Activated CD8-positive, alpha-beta T cell treated with anti-CD3 and anti-CD28 coated beads for 36 hours (primary cell): Measurements from ENCODE around the gene HOXD10. TPM values are rescaled to one million over a fixed set of nuclear protein-coding genes. Genes with fewer than 3 reads are reported as not detected.

Experiments used
- ATAC-seq: fragments of 200-7000 bp; cut with Tn5 transposase; one replicate; pipeline ENCODE4 v1.10.0; 2021; ENCODE audit warnings: mild to moderate bottlenecking, moderate library complexity
- CTCF ChIA-PET: fragments of 350-600 bp; sonication (Branson Sonifier 250); formaldehyde crosslinking; loops from one replicate; lab custom pipeline; 2021; ENCODE audit warnings: antibody characterized with exemption; lab: Charles Lee
- POLR2A ChIA-PET: fragments of 350-600 bp; sonication (Branson Sonifier 250); formaldehyde crosslinking; loops from one replicate; lab custom pipeline; 2021; ENCODE audit warnings: antibody characterized with exemption; lab: Charles Lee
- DNase-seq: peaks from one replicate; pipeline ENCODE4 v3.0.0-alpha.2; 2020
- H3K27ac Mint-ChIP-seq: one replicate; pipeline ENCODE4 v1.8.0; 2021; ENCODE audit warnings: mild to moderate bottlenecking, mixed read lengths
- H3K27me3 Mint-ChIP-seq: one replicate; pipeline ENCODE4 v1.8.0; 2021; ENCODE audit warnings: mixed read lengths
- H3K36me3 Mint-ChIP-seq: one replicate; pipeline ENCODE4 v1.8.0; 2021; ENCODE audit warnings: low read depth, mixed read lengths
- H3K4me1 Mint-ChIP-seq: one replicate; pipeline ENCODE4 v1.8.0; 2021; ENCODE audit warnings: low read depth, mixed read lengths
- H3K4me3 Mint-ChIP-seq: one replicate; pipeline ENCODE4 v1.8.0; 2021; ENCODE audit warnings: mild to moderate bottlenecking, moderate library complexity, mixed read lengths
- H3K9me3 Mint-ChIP-seq: one replicate; pipeline ENCODE4 v1.8.0; 2021; ENCODE audit warnings: mixed read lengths
- intact Hi-C: fragments of 100-400 bp; cut with micrococcal nuclease; formaldehyde crosslinking; loops from one replicate; pipeline ENCODE4 v1.10.0; 2022
- total RNA-seq, 2 experiments: library from RNA; stranded (reverse); gene quantifications; one replicate each; pipeline ENCODE4 v1.2.3, GENCODE V29; 2021
- TF ChIP-seq, protein P1 (sequence below): fragments of 200-600 bp; IDR thresholded peaks from one replicate; pipeline ENCODE4 v1.8.0; 2022; ENCODE audit warnings: antibody characterized with exemption, mild to moderate bottlenecking

HOXD10 gene
- total RNA-seq, 2 experiments from 2014 or later, result not detected

DNA sequence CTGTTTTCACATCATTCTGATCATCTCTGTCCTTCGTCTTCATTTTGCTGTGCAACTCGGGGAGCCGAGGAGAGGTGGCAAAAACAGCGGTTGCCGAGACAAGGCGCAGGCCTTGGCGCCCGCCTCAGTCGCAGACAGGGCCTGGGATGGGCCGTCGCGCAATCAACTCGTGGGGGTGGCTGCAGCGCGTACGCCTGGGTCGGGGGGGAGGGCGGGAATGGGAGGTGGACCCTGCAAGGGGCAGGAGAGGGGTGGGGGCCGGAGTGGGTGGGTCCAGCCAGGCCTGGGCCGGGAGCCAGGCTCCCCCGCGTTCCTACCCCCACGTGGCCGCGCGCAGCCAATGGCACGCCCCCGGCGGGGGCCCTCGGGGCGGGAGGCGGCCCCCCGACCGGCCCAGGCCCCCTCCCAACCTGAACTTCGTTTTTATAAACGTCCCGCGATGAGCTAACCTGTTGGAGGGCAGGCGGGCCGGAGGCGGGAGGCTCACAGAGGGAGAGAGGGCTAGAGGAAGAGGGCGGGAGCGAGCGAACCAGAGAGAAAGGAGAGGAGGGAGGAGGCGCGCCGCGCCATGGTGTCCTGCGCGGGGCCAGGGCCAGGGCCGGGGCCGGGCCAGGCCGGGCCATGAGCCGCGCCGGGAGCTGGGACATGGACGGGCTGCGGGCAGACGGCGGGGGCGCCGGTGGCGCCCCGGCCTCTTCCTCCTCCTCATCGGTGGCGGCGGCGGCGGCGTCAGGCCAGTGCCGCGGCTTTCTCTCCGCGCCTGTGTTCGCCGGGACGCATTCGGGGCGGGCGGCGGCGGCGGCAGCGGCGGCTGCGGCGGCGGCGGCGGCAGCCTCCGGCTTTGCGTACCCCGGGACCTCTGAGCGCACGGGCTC, 24.1 kb upstream of the HOXD10 start, which contains the start of gene HOXD13:
Gene HOXD13, plus strand, starts transcription at position 452 of the 875 bp plus-strand sequence. Its CDS starts 170 bp downstream, at position 622.
- peaks cover 17% of the 10 kb centered on the region for H3K4me1 Mint-ChIP-seq
- CTCF ChIA-PET, result no interaction called here
- H3K4me3 Mint-ChIP-seq, result peak within 1 kb of the TSS; percentile 42
- H3K27ac Mint-ChIP-seq, result no peak within 1 kb of the TSS
- DNase-seq, result no peak
- no peaks in the 10 kb centered on the region for H3K9me3 Mint-ChIP-seq
- H3K36me3 Mint-ChIP-seq, result peaks cover 3% of the 10 kb centered on the region
- POLR2A ChIA-PET, result no interaction called here
- intact Hi-C loops, result no loop called here
- peaks cover 87% of the 10 kb centered on the region for H3K27me3 Mint-ChIP-seq
- TF ChIP-seq, protein P1, sequence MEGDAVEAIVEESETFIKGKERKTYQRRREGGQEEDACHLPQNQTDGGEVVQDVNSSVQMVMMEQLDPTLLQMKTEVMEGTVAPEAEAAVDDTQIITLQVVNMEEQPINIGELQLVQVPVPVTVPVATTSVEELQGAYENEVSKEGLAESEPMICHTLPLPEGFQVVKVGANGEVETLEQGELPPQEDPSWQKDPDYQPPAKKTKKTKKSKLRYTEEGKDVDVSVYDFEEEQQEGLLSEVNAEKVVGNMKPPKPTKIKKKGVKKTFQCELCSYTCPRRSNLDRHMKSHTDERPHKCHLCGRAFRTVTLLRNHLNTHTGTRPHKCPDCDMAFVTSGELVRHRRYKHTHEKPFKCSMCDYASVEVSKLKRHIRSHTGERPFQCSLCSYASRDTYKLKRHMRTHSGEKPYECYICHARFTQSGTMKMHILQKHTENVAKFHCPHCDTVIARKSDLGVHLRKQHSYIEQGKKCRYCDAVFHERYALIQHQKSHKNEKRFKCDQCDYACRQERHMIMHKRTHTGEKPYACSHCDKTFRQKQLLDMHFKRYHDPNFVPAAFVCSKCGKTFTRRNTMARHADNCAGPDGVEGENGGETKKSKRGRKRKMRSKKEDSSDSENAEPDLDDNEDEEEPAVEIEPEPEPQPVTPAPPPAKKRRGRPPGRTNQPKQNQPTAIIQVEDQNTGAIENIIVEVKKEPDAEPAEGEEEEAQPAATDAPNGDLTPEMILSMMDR, result no peak
- peak; percentile 36 for ATAC-seq

DNA sequence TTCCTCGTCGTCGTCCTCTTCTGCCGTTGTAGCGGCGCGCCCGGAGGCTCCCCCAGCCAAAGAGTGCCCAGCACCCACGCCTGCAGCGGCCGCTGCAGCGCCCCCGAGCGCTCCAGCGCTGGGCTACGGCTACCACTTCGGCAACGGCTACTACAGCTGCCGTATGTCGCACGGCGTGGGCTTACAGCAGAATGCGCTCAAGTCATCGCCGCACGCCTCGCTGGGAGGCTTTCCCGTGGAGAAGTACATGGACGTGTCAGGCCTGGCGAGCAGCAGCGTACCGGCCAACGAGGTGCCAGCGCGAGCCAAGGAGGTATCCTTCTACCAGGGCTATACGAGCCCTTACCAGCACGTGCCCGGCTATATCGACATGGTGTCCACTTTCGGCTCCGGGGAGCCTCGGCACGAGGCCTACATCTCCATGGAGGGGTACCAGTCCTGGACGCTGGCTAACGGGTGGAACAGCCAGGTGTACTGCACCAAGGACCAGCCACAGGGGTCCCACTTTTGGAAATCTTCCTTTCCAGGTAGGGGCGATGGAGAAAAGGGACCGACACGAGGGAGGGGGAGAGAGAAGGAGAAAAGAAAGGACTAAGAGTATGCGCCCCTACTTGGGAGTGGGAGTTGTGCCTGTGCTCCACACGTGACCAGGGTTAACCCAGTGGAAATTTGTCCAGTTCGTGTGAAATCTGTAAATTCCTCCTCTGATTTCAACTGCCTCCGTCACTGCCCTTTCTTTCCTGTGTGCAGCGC, 23.3 kb upstream of the HOXD10 start:
- TF ChIP-seq, protein P1, result no peak
- Mint-ChIP-seq H3K4me3 (no peak overlapping the region), H3K9me3 (no peaks in the 10 kb centered on the region), H3K36me3 (peaks cover 3% of the 10 kb centered on the region), H3K27me3 (peaks cover 87% of the 10 kb centered on the region), H3K4me1 (peaks cover 21% of the 10 kb centered on the region), H3K27ac (no peak overlapping the region)
- POLR2A ChIA-PET, result no interaction called here
- DNase-seq, result no peak
- CTCF ChIA-PET, result interaction anchor here (3.0 kb wide), 1 partner anchor 8 kb away, joined by 8 read pairs; no protein-coding TSS in a partner anchor
- intact Hi-C loops, result no loop called here
- no peak for ATAC-seq

DNA sequence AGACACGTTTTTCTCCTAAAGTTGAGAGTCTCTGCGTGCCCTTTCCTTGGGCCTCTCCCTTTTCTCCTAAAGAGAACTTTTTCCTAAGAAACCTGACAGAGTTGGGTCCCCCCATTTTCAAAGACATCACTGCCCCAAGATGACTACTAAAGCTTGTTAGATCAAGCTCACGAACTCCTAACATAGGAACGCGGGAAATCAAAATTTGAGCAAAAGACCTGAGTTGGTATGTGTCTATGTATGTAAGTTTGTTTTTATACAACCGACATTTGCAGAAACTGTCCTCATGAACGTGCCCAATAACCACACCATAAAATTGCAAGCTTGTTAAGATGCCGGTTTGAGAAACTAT, 22.7 kb upstream of the HOXD10 start:
- ChIA-PET CTCF (interaction anchor here (3.0 to 6.1 kb wide), 3 partner anchors 9 to 405 kb away, joined by 8 to 94 read pairs (median 28); no protein-coding TSS in a partner anchor), POLR2A (no interaction called here)
- intact Hi-C loops, result no loop called here
- Mint-ChIP-seq H3K27ac (no peak overlapping the region), H3K27me3 (peaks cover 84% of the 10 kb centered on the region), H3K4me3 (no peak overlapping the region), H3K4me1 (peaks cover 19% of the 10 kb centered on the region), H3K9me3 (no peaks in the 10 kb centered on the region), H3K36me3 (peaks cover 3% of the 10 kb centered on the region)
- no peak for ATAC-seq
- DNase-seq, result no peak
- TF ChIP-seq, protein P1, result no peak

DNA sequence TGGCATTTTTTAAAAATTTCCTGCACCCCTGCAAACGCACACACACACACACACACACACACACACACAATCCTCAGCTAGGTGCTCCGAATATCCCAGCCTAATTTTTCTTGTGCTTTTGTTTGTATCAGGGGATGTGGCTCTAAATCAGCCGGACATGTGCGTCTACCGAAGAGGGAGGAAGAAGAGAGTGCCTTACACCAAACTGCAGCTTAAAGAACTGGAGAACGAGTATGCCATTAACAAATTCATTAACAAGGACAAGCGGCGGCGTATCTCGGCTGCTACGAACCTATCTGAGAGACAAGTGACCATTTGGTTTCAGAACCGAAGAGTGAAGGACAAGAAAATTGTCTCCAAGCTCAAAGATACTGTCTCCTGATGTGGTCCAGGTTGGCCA, 22.2 kb upstream of the HOXD10 start:
- POLR2A ChIA-PET, result no interaction called here
- DNase-seq, result no peak
- H3K36me3 Mint-ChIP-seq, result peaks cover 3% of the 10 kb centered on the region
- intact Hi-C loops, result no loop called here
- no peak overlapping the region for H3K27ac Mint-ChIP-seq
- H3K4me3 Mint-ChIP-seq, result no peak overlapping the region
- peaks cover 85% of the 10 kb centered on the region for H3K27me3 Mint-ChIP-seq
- H3K4me1 Mint-ChIP-seq, result peaks cover 19% of the 10 kb centered on the region
- TF ChIP-seq, protein P1, result no peak
- ATAC-seq, result no peak
- CTCF ChIA-PET, result interaction anchor here (1.0 to 6.1 kb wide), 5 partner anchors 9 to 843 kb away, joined by 3 to 94 read pairs (median 8); no protein-coding TSS in a partner anchor
- H3K9me3 Mint-ChIP-seq, result no peaks in the 10 kb centered on the region
